Measurements from ENCODE around the gene HNF4A. TPM values are rescaled to one million over a fixed set of nuclear protein-coding genes. Genes with fewer than 3 reads are reported as not detected.

The HNF4A gene
- total and polyA plus RNA-seq, 9 donors: 0.07 to 1.5 (median 0.25) TPM

- 85 to 88% (median 85%) methylated on average over 14 of the region's 14 CpGs for WGBS, 3 donors
- intact Hi-C loops (cut with DNase I): no loop called here
These were observed 52.1 kb downstream of the HNF4A start for GRCh38 chr20:44407402-44408184.

GRCh38 chr20:44409132-44409600 is 53.7 kb downstream of the HNF4A start:
- no peak for TF ChIP-seq CTCF (IDR thresholded peaks at IDR 0.05)
- no peak for TF ChIP-seq EP300 (IDR thresholded peaks at IDR 0.05)
- TF ChIP-seq POLR2A (IDR thresholded peaks at IDR 0.05): no peak
- Histone ChIP-seq H3K36me3 (no peaks in the 10 kb centered on the region), H3K9me3 (no peaks in the 10 kb centered on the region), H3K4me1 (ENCODE audit: insufficient read depth) (peaks cover 5% of the 10 kb centered on the region), H3K27me3 (no peaks in the 10 kb centered on the region), H3K4me3 (no peak overlapping the region), H3K27ac (no peak overlapping the region)
- intact Hi-C loops (cut with DNase I): no loop called here
- WGBS, 3 donors: 68 to 81% (median 69%) methylated on average over 2 of the region's 2 CpGs
- peak in 1 of 5 donors; percentile 11 for DNase-seq

More at GRCh38 chr20:44407402-44408184, 52.1 kb downstream of the HNF4A start:
- no peak for DNase-seq
- Histone ChIP-seq H3K36me3 (no peaks in the 10 kb centered on the region), H3K27me3 (no peaks in the 10 kb centered on the region), H3K4me1 (ENCODE audit: insufficient read depth) (peaks cover 5% of the 10 kb centered on the region), H3K27ac (no peak overlapping the region), H3K4me3 (no peak overlapping the region), H3K9me3 (no peaks in the 10 kb centered on the region)
- no peak for TF ChIP-seq CTCF (IDR thresholded peaks at IDR 0.05)

- Histone ChIP-seq H3K4me3 (no peak overlapping the region), H3K27ac (no peak overlapping the region), H3K4me1 (ENCODE audit: insufficient read depth) (peaks cover 5% of the 10 kb centered on the region), H3K36me3 (no peaks in the 10 kb centered on the region), H3K9me3 (no peaks in the 10 kb centered on the region), H3K27me3 (no peaks in the 10 kb centered on the region)
- no peak for DNase-seq
- intact Hi-C loops (cut with DNase I): no loop called here
- 50 to 95% (median 66%) methylated on average over 2 of the region's 2 CpGs for WGBS, 3 donors
- TF ChIP-seq EP300 (IDR thresholded peaks at IDR 0.05) (no peak), POLR2A (IDR thresholded peaks at IDR 0.05) (no peak), CTCF (IDR thresholded peaks at IDR 0.05) (no peak)
These were observed 55.1 kb downstream of the HNF4A start for GRCh38 chr20:44410583-44411019.

- Histone ChIP-seq H3K27ac (no peak overlapping the region), H3K9me3 (no peaks in the 10 kb centered on the region), H3K36me3 (no peaks in the 10 kb centered on the region), H3K4me3 (no peak overlapping the region), H3K27me3 (no peaks in the 10 kb centered on the region), H3K4me1 (ENCODE audit: insufficient read depth) (peaks cover 6% of the 10 kb centered on the region)
- intact Hi-C loops (cut with DNase I): no loop called here
- peak; percentile 33 to 68 (median 54) for DNase-seq
- no peak for TF ChIP-seq POLR2A (IDR thresholded peaks at IDR 0.05)
- TF ChIP-seq CTCF (IDR thresholded peaks at IDR 0.05): no peak
- no peak for TF ChIP-seq EP300 (IDR thresholded peaks at IDR 0.05)
- WGBS, 3 donors: 17 to 42% (median 24%) methylated on average over 22 to 28 of the region's 28 CpGs
These were observed 55.7 kb downstream of the HNF4A start for GRCh38 chr20:44411020-44411756.

All from ovary (tissue), 9 donors.